Parathyroid adenoma (tissue), 2 donors: Measurements from ENCODE around the gene OARD1.

Source experiments
- H2AFZ ChIP-seq: fragments of 300-600 bp; sonication (generic); one replicate; pipeline ENCODE4 v1.7.0; 2017; ENCODE audit warnings: antibody characterized with exemption, mild to moderate bottlenecking
- H3K27ac ChIP-seq: fragments of 300-600 bp; sonication (generic); one replicate; pipeline ENCODE4 v1.7.0; 2017
- H3K27me3 ChIP-seq: fragments of 300-600 bp; sonication (generic); one replicate; pipeline ENCODE4 v1.7.0; 2017; ENCODE audit warnings: low read length; ENCODE audit not compliant: control insufficient read depth, insufficient read depth
- H3K36me3 ChIP-seq: fragments of 300-600 bp; sonication (generic); one replicate; pipeline ENCODE4 v1.7.0; 2017; ENCODE audit warnings: low read length; ENCODE audit not compliant: control insufficient read depth, insufficient read depth
- H3K4me1 ChIP-seq: fragments of 300-600 bp; sonication (generic); one replicate; pipeline ENCODE4 v1.7.0; 2017; ENCODE audit warnings: control low read depth
- H3K4me2 ChIP-seq: fragments of 300-600 bp; sonication (generic); one replicate; pipeline ENCODE4 v1.7.0; 2017; ENCODE audit warnings: low read length
- H3K4me3 ChIP-seq: fragments of 300-600 bp; sonication (generic); one replicate; pipeline ENCODE4 v1.7.0; 2017; ENCODE audit warnings: low read depth, low read length
- H3K79me2 ChIP-seq: fragments of 300-600 bp; sonication (generic); one replicate; pipeline ENCODE4 v1.7.0; 2017; ENCODE audit warnings: control low read depth
- H3K9ac ChIP-seq: fragments of 300-600 bp; sonication (generic); one replicate; pipeline ENCODE4 v1.7.0; 2017; ENCODE audit warnings: mild to moderate bottlenecking
- H3K9me3 ChIP-seq: fragments of 300-600 bp; sonication (generic); one replicate; pipeline ENCODE4 v1.7.0; 2017; ENCODE audit warnings: low read length; ENCODE audit not compliant: control insufficient read depth
- TF ChIP-seq, protein P1 (sequence below): fragments of 300-600 bp; sonication (generic); IDR thresholded peaks from one replicate; pipeline ENCODE4 v1.7.0; 2017; ENCODE audit warnings: antibody characterized with exemption, mild to moderate bottlenecking
- donor health status: primary hyperparathyroidism.

The OARD1 gene

DNA sequence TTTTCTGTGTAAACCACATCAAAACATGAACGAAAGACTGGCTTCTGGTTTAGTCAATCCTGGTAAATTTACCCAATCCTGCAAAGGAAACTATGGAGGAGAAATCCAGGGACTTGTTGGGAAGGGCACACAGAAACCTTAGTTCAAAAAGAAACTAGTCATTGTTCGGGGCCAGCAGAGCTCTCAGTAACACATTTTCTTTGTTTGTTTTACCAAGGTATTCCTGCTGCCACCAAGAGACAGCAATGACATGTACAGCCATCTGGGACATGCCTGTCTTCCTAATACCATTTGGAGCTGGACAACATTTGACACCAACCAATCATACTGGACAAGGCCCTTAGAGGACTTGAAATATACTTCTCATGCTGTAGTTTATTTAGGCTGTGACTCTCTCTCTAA, 8.3 kb downstream of the OARD1 start:
- H3K27me3 ChIP-seq = no peaks in the 10 kb centered on the region
- TF ChIP-seq, protein P1, sequence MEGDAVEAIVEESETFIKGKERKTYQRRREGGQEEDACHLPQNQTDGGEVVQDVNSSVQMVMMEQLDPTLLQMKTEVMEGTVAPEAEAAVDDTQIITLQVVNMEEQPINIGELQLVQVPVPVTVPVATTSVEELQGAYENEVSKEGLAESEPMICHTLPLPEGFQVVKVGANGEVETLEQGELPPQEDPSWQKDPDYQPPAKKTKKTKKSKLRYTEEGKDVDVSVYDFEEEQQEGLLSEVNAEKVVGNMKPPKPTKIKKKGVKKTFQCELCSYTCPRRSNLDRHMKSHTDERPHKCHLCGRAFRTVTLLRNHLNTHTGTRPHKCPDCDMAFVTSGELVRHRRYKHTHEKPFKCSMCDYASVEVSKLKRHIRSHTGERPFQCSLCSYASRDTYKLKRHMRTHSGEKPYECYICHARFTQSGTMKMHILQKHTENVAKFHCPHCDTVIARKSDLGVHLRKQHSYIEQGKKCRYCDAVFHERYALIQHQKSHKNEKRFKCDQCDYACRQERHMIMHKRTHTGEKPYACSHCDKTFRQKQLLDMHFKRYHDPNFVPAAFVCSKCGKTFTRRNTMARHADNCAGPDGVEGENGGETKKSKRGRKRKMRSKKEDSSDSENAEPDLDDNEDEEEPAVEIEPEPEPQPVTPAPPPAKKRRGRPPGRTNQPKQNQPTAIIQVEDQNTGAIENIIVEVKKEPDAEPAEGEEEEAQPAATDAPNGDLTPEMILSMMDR = no peak
- no peak overlapping the region for H3K9ac ChIP-seq
- H3K36me3 ChIP-seq = no peaks in the 10 kb centered on the region
- peaks cover 16% of the 10 kb centered on the region for H3K4me1 ChIP-seq
- H3K9me3 ChIP-seq = no peaks in the 10 kb centered on the region
- H2AFZ ChIP-seq = no peak overlapping the region
- H3K4me2 ChIP-seq = no peak overlapping the region
- H3K27ac ChIP-seq = no peak overlapping the region
- H3K79me2 ChIP-seq = no peaks in the 10 kb centered on the region
- no peak overlapping the region for H3K4me3 ChIP-seq

DNA sequence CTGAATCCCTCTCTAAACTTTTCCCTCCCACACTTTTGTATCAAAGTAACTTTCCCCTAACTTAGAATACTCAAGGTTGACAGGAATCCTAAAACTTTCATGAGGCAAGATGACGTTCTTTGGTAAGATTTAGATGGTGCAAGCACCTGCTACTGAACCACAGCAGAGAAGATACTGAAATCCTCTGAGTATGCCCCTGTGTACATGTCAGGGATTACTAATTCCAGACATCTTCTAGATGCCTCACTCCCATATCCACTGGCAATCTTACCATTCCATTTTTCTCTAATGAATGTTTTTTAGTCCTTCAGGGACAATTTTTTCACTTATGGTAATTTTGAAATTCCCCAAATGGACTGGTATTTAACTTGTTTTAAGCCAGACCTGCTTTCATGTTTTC, 10.1 kb downstream of the OARD1 start:
- Histone ChIP-seq H3K9me3 (no peaks in the 10 kb centered on the region), H3K4me2 (no peak overlapping the region), H3K4me3 (no peak overlapping the region), H3K36me3 (no peaks in the 10 kb centered on the region), H3K79me2 (no peaks in the 10 kb centered on the region), H2AFZ (no peak overlapping the region), H3K4me1 (peaks cover 25% of the 10 kb centered on the region), H3K27me3 (no peaks in the 10 kb centered on the region), H3K27ac (no peak overlapping the region), H3K9ac (no peak overlapping the region)
- TF ChIP-seq, protein P1 = no peak

DNA sequence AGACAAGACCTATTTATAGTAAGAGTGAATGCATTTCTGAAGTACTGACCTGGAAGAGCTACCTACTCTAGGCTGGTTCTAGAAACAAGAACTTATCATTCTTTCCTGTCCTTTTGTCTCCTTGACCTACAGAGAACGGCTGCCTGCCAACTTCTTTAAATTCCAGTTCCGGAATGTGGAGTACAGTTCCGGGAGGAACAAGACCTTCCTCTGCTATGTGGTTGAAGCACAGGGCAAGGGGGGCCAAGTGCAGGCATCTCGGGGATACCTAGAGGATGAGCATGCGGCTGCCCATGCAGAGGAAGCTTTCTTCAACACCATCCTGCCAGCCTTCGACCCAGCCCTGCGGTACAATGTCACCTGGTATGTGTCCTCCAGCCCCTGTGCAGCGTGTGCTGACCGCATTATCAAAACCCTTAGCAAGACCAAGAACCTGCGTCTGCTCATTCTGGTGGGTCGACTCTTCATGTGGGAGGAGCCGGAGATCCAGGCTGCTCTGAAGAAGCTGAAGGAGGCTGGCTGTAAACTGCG, 10.9 kb downstream of the OARD1 start:
- no peak overlapping the region for H3K27ac ChIP-seq
- no peaks in the 10 kb centered on the region for H3K36me3 ChIP-seq
- no peaks in the 10 kb centered on the region for H3K27me3 ChIP-seq
- H3K4me3 ChIP-seq = no peak overlapping the region
- TF ChIP-seq, protein P1 = no peak
- H3K9ac ChIP-seq = no peak overlapping the region
- peaks cover 25% of the 10 kb centered on the region for H3K4me1 ChIP-seq
- H2AFZ ChIP-seq = no peak overlapping the region
- no peaks in the 10 kb centered on the region for H3K9me3 ChIP-seq
- no peak overlapping the region for H3K4me2 ChIP-seq
- H3K79me2 ChIP-seq = no peaks in the 10 kb centered on the region

DNA sequence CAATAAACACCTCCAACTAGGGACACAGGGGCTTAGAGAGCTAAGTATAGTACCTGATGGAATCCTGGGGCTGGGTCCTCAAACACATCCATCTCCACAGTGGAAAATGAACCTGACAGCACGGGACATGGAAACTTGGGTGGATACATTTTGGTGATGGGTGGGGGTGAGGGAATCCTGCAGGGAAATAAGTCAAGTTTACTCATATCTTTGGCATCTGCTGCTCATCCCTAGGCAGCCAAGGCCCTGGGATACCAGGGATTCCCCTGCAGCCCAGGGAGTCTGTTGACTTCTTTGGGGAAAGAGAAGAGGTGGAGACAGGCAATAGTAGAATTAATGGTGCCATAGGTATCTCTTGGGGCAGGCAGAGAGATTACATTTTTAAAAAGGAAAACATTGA, 12.6 kb downstream of the OARD1 start:
- H3K9me3 ChIP-seq = no peaks in the 10 kb centered on the region
- no peaks in the 10 kb centered on the region for H3K79me2 ChIP-seq
- no peaks in the 10 kb centered on the region for H3K36me3 ChIP-seq
- no peak overlapping the region for H3K4me3 ChIP-seq
- TF ChIP-seq, protein P1 = no peak
- peaks cover 25% of the 10 kb centered on the region for H3K4me1 ChIP-seq
- no peak overlapping the region for H3K4me2 ChIP-seq
- H3K9ac ChIP-seq = no peak overlapping the region
- H3K27ac ChIP-seq = no peak overlapping the region
- no peaks in the 10 kb centered on the region for H3K27me3 ChIP-seq
- H2AFZ ChIP-seq = no peak overlapping the region

DNA sequence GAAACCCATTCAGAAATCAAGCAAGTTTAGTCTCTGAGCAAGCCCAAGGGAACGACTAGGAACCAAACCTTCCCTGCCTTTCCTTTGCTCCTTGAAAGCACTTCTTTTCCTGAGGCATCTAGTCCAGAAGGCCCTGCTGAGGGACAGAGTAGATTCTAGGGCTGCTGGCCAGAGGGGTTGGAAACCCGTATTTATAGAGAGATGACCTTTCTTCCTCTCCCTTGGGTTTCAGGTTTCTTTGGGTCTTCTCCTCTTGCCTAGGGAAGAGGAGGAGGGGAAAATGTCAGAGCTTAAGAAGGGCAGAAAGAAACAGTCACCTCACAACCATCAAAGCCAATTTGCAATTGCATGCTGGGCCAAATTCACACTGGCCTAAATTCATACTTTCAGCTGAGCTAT, 13.4 kb downstream of the OARD1 start:
- Histone ChIP-seq H3K9me3 (no peaks in the 10 kb centered on the region), H3K27me3 (no peaks in the 10 kb centered on the region), H3K27ac (peak overlapping the region; percentile 68), H3K9ac (no peak overlapping the region), H2AFZ (peak overlapping the region; percentile 68), H3K4me3 (no peak overlapping the region), H3K4me1 (peaks cover 25% of the 10 kb centered on the region), H3K36me3 (no peaks in the 10 kb centered on the region), H3K4me2 (no peak overlapping the region), H3K79me2 (no peaks in the 10 kb centered on the region)
- TF ChIP-seq, protein P1 = no peak
